ENCODE results near the gene NPEPPS.

- TF ChIP-seq CTCF (conservative IDR thresholded peaks at IDR 0.05 in 1 of 2, IDR thresholded peaks at IDR 0.05 in 1 of 2; ENCODE audit: low read depth in 1 of 2, low read length in 2 of 2) (no peak), EZH2 (IDR thresholded peaks at IDR 0.05; ENCODE audit: low read length, missing control alignments) (no peak)
Measured at GRCh38 chr17:47643116-47643515, 112.2 kb downstream of the NPEPPS start.

Measured in fibroblast of lung (primary cell).